ENCODE measurements around the gene MED29.

DNA sequence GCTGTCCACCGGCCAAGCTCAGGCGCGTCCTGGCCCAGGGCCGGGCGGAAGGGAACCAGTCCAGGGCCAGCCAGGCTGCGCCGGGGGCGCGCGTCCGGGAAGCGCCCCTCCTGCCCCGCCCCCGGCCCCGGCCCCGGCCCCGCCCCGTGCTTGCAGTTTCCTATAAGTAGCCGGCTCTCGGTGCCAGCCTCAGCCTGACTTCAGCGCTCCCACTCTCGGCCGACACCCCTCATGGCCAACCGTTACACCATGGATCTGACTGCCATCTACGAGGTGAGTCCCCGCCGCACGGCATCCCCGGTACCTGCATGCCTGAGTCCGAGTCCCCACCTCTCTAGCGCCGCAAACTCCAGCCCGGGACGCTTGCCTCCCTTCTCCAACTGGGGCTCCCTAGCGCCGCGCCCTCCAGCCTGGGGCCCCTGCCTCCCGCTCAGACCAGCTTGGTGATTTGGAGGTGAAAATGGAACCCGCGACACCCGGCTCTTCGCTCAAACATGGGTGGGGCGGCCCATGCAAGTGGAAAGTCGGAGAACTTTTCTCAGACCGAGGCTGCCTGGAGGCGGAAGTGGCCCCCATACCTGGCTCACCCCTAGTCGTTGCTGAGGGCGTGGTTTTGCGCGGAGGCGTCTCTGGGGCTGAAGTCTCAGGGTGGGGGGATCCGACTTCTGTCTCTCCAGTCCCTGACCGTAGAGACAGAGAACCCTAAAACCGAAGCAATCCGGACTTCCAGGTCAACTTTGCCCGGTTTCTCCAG is 15.7 kb downstream of the MED29 start, which contains the start of gene ZFP36:
- peak; percentile 96 for TF ChIP-seq POLR2A (IDR thresholded peaks at IDR 0.05; ENCODE audit: low read length)
- no peak for TF ChIP-seq GATA1 (IDR thresholded peaks at IDR 0.05; ENCODE audit: low read depth, low read length)

Data from erythroblast (primary cell).